GOT3 (cell line): ENCODE measurements around the gene GDPD3.
"Not testable (repeated sequence)": the region's sequence is repeated elsewhere in the genome, so short reads cannot be mapped to it uniquely, and the experiment has no call there.

Experiments used
- DNase-seq: peaks from one replicate; lab custom pipeline; 2025; ENCODE audit warnings: mixed read lengths; lab: John Stamatoyannopoulos, UW

GDPD3 gene

GRCh38 chr16:30113031-30113710, at the start of gene GDPD3:
Gene GDPD3 (minus strand): TSS chr16:30113537. CDS start chr16:30113478, 59 bp downstream.
- DNase-seq, result no peak

- no peak for DNase-seq
Observed at GRCh38 chr16:30157214-30157613, 43.9 kb upstream of the GDPD3 start.

DNA sequence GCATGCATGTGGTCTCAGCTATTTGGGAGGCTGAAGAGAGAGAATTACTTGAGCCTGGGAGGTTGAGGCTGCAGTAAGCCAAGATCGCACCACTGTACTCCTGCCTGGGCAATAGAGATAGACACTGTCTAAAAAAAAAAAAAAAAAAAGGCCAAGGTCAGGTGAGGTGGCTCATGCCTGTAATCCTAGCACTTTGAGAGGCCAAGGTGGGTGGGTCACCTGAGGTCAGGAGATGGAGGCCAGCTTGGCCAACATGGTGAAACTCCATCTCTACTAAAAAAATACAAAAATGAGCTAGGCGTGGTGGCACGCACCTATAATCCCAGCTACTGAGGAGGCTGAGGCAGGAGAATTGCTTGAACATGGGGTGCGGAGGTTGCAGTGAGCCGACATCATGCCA, 41.9 kb upstream of the GDPD3 start:
- DNase-seq, result no peak

- no peak for DNase-seq
Observed at GRCh38 chr16:30152517-30152916, 39.2 kb upstream of the GDPD3 start.

DNA sequence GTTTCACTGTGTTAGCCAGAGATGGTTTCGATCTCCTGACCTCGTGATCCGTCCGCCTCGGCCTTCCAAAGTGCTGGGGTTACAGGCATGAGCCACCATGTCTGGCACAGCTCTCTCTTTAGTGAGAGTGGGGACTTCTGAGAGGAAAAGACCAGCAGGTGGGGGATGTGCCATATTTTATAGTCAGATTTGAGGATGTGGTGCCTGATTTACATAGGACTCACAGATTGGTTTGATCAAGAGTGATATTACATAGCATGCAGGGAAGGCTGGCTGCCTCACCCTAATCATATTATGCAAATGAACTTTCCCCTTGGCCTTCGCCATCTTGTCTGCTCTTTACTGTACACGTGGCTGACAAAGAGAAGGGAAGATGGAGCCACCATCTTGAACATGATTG, 37.8 kb upstream of the GDPD3 start:
- DNase-seq, result no peak

- no peak for DNase-seq
Observed at GRCh38 chr16:30149250-30149930, 36.1 kb upstream of the GDPD3 start.

- no peak for DNase-seq
Observed at GRCh38 chr16:30147843-30148510, 34.6 kb upstream of the GDPD3 start.

- DNase-seq, result no peak
Observed at GRCh38 chr16:30145657-30146056, 32.3 kb upstream of the GDPD3 start.

GRCh38 chr16:30144917-30145316, 31.6 kb upstream of the GDPD3 start:
- no peak for DNase-seq

DNA sequence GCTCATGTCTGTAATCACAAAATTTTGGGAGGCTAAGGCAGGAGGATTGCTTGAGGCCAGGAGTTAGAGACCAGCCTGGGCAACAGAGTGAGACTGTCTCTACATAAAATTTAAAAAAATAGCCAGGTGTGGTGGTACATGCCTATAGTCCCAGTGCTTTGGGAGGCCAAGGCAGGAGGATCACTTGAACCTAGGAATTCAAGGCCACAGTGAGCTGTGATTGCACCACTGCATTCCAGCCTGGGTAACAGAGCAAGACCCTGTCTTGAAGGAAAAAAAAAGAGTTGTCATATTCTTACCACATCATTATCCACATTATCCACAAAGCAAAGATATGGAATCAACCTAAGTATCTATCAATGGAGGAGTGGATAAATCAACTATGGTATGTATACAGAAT, 30.7 kb upstream of the GDPD3 start:
- DNase-seq, result no peak

- DNase-seq, result no peak
Observed at GRCh38 chr16:30143347-30143702, 30.0 kb upstream of the GDPD3 start.

DNA sequence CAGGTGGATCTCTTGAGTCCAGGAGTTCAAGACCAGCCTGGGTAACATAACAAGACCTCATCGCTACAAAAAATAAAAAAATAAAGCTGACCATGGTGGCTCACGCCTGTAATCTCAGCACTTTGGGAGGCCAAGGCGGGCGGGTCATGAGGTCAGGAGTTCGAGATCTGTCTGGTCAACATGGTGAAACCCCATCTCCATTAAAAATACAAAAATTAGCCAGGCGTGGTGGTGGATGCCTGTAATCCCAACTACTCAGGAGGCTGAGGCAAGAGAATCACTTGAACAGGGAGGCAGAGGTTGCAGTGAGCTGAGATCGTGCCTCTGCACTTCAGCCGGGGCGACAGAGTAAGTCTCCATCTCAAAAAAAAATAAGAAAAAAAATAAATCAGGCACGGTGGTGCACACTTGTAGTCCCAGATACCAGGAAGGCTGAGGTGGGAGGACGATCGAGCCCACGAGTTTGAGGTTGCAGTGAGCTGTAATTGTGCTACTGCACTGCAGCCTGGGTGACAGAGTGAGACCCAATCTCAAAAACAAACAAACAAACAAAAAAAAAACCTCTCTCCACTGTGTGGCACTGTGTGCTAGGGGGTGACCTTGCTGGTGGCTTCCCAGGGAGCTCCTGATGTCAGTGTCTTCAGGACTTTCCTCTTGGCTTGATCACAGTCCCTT, 29.5 kb upstream of the GDPD3 start:
- DNase-seq, result no peak

DNA sequence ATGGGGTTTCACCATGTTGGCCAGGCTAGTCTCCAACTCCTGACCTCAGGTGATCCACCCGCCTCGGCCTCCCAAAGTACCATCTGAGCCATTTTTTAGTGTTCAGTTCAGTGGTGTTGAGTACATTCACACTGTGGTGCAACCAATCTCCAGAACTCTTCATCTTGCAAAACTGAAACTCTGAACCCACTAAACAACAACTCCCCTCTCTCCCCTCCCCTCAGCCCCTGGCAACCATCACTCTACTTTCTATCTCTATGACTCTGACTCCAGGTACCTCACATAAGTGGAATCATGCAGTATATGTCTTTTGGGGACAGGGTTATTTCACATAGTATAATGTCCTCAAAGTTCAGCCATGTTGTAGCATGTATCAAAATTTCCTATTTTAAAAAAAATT, 28.4 kb upstream of the GDPD3 start:
- no peak for DNase-seq

DNA sequence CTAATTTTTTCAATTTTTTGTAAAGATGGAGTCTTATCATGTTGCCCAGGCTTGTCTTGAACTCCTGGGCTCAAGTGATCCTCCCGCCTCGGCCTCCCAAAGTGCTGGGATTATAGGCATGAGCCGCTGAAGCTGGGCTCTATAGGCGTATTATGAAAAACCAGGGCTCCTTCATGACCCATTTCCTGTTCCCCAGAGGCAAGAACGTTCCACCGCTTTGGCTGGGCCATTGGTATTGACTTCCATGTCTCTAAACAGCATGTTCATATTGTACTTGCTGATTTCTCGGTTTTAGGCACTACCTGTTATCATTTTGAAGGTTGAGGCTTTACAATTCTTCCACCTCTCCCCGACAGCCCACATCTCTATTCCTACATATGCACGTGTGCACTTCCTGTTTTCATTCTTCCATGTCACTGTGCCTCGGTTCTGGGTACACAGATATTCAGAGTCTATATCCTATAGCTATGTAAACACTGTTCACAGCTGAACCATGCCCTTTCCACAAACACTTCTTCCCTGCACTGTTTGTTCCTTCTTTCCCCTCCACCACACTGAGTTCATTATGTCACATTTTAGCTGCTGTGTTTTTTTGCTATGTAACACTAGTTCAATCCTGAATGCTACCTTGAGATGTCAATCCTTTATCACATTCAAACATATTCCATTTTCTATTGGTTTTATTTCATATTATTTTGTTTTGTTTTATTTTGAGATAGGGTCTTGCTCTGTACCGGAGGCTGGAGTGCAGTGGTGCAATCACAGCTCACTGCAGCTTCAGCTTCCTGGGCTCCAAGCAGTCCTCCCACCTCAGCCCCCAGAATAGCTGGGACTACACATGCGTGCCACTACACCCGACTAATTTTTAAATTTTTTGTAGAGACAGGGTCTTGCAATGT, 26.5 kb upstream of the GDPD3 start:
- no peak for DNase-seq

- DNase-seq, result no peak
Observed at GRCh38 chr16:30137897-30138296, 24.6 kb upstream of the GDPD3 start.

- DNase-seq, result no peak
Observed at GRCh38 chr16:30136971-30137605, 23.8 kb upstream of the GDPD3 start.

DNA sequence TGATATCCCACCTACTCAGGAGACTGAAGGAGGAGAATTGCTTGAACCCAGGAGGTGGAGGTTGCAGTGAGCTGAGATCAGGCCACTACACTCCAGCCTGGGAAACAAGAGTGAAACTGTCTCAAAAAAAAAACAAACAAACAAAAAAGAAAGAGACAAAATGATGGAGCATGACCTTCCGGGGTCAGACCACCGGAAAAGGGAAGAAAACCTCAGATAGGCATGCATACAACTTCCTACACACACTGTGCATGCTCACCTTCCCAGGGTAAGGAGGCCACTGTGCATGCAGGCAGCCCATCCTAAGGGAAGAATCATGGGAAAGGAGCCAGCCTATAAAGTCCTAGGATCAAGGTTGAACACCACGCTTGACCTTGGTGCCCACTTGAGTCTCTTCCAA, 19.3 kb upstream of the GDPD3 start:
- DNase-seq, result no peak

- no peak for DNase-seq
Observed at GRCh38 chr16:30131869-30132475, 18.6 kb upstream of the GDPD3 start.

DNA sequence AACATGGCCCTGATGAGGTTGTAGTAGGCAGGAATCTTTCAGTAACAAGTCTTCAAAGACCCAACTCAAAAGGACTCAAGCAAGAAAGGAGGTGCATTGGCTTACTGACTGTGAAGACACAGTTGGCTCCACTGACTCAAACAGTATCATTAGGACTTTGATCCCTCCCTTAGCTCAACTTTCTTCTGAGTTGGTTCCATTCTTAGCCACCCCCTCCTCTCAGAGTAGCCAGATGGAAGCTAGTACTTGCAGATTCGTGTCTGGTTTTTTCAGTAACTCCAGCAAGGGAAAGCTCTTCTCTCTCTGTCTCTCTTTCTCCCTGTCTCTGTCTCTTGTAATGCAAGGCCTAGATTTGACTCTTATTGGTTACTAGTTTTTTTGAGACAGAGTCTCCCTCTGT, 14.7 kb upstream of the GDPD3 start:
- no peak for DNase-seq

DNA sequence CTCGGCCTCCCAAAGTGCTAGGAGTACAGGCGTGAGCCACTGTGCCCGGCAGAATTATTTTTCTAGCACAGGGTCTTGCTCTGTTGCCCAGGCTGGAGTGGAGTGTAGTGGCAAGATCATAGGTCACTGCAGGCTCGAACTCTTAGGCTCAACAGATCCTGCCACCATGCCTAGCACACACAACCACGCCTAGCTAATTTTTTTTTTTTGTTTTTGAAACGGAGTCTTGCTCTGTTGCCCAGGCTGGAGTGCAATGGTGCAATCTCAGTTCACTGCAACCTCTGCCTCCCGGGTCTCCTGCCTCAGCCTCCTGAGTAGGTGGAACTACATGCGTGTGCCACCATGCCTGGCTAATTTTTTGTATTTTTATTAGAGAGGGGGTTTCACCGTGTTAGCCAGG, 12.4 kb upstream of the GDPD3 start:
- DNase-seq, result not testable (repeated sequence)

GRCh38 chr16:30124985-30125379, 11.6 kb upstream of the GDPD3 start:
- DNase-seq, result no peak
